IPS-18c (cell line): Measurements from ENCODE around the gene POLR3B.
"Not testable (repeated sequence)": the region's sequence is repeated elsewhere in the genome, so short reads cannot be mapped to it uniquely, and the experiment has no call there.

Experiments used
- H3K4me3 ChIP-seq: 2 replicates; pipeline ENCODE4 v1.7.0; 2013; ENCODE audit warnings: low read depth, mild to moderate bottlenecking, low read length, moderate library complexity; ENCODE audit not compliant: insufficient read depth
- H3K9me3 ChIP-seq: one replicate; pipeline ENCODE4 v1.6.1; 2013; ENCODE audit warnings: mild to moderate bottlenecking, low read length, moderate library complexity; ENCODE audit not compliant: control insufficient read depth, insufficient read depth

POLR3B gene

DNA sequence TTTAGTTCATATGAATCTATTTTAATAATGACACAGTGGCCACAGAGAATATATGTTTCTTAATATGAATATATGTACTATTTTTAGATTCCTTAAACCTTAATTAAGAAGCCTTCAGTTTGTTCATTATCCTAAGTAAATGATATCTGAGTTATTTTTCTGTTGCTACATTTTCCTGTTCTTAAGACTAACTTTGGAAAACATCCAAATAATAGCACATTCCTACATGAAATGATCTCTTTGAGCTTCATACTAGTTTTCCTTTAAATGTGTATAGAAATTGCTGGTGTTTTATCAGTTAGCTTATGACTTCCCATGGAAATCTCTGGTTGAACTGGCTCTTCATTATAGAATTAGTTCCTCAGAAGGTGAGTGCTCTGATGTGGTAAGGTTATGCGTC lies 72.1 kb downstream of the POLR3B start:
- no peak overlapping the region for H3K4me3 ChIP-seq
- no peaks in the 10 kb centered on the region for H3K9me3 ChIP-seq

GRCh38 chr12:106431839-106432411 lies 74.4 kb downstream of the POLR3B start:
- no peak overlapping the region for H3K4me3 ChIP-seq
- H3K9me3 ChIP-seq: no peaks in the 10 kb centered on the region

- no peaks in the 10 kb centered on the region for H3K9me3 ChIP-seq
These were observed 75.5 kb downstream of the POLR3B start for GRCh38 chr12:106433055-106433454.

GRCh38 chr12:106434526-106434925 lies 77.0 kb downstream of the POLR3B start:
- no peaks in the 10 kb centered on the region for H3K9me3 ChIP-seq
- no peak overlapping the region for H3K4me3 ChIP-seq

More at GRCh38 chr12:106433055-106433454, 75.5 kb downstream of the POLR3B start:
- H3K4me3 ChIP-seq: no peak overlapping the region

DNA sequence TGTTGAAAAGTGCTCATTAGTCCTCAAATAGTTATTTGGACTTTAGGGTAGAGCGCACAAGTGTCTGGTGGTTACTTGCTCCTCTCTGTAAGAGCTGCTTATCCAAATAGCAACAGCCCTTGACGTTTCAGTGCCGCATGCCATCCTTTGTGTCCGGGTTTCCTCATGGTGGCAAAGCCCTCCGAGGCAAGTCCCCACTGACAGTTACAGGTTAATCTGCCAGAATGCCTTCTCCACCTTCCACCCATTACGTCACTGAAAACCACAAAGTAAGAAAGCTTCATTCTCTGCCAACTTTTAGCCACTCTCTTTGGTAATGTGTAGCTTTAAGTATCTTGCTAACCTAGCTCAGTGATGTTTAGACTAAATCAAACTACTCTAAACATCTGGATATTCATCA lies 78.6 kb downstream of the POLR3B start:
- H3K4me3 ChIP-seq: no peak overlapping the region
- no peaks in the 10 kb centered on the region for H3K9me3 ChIP-seq

GRCh38 chr12:106442575-106442974 lies 85.0 kb downstream of the POLR3B start:
- no peak overlapping the region for H3K4me3 ChIP-seq
- H3K9me3 ChIP-seq: no peaks in the 10 kb centered on the region

- Histone ChIP-seq H3K9me3 (no peaks in the 10 kb centered on the region), H3K4me3 (no peak overlapping the region)
These were observed 87.5 kb downstream of the POLR3B start for GRCh38 chr12:106445053-106445452.

DNA sequence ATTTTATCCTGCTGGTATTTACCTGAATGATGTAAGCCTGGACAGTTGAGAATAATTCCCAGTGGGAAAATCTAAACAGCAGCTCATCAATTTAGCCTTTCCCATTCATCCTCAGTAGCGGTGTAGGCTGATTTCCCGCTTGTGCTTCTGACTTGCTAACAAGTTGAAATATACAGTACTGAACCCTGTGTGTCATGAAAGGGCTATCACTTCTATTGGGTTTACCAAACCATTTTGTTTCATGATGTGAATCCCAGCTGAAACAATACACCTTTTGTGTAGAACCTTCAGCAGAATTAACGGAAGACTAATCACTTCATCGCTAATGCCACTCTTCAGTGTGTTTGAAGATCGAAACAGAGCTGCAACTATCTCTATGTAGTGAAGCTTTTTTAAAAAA lies 88.4 kb downstream of the POLR3B start:
- no peak overlapping the region for H3K4me3 ChIP-seq
- H3K9me3 ChIP-seq: no peaks in the 10 kb centered on the region

DNA sequence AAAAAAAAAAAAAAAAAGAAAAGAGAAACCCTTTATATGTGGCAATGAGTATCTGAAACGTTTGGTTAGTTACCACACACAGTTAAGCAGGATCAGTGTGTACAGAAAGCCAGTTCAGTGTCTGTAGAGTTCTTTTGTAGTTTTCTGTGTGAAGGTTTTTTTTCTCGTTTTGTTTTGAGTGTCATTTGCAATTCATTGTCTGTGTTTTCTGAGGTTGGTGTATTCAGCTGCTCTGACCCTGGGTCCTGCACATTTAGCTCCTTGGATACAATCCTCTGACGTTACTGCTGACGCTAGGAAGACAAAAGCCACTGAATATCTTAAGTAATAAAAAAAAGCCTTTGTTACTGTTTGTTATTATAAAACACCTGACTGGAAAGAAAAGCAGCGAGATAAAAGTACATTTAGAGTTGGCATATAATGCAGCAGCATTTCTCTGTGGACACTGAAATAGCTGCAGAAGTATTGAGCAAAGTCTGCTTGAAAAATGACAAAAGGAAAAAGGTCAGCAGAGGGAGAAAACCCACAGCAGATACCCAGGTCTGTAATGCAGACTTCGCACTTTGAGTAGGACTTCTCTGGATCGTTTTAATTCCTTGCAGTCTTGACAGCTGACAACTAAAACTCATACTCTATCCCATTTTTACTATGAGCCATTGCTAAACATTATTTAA lies 89.0 kb downstream of the POLR3B start:
- Histone ChIP-seq H3K9me3 (no peaks in the 10 kb centered on the region), H3K4me3 (no peak overlapping the region)

GRCh38 chr12:106452309-106452708 lies 94.8 kb downstream of the POLR3B start:
- Histone ChIP-seq H3K9me3 (no peaks in the 10 kb centered on the region), H3K4me3 (no peak overlapping the region)

- no peak overlapping the region for H3K4me3 ChIP-seq
These were observed 97.6 kb downstream of the POLR3B start for GRCh38 chr12:106455111-106455510.

DNA sequence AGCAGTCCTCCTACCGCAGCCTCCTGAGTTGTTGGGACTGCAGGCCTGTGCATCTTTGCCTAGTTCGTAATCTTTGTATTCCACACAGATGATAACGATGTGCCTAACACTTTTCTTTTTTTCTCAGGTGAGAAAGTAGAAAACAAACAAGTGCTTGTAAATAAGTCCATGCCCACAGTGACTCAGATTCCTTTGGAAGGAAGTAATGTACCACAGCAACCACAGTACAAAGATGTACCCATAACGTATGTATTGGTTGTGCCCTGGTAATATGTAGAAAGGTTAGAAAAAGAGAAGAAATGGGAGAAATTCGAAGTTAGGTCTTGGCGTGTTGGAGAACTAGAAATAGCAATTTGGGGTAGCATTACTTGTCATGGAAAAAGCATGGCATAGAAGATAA lies 101.6 kb downstream of the POLR3B start:
- Histone ChIP-seq H3K9me3 (no peaks in the 10 kb centered on the region), H3K4me3 (no peak overlapping the region)

More at GRCh38 chr12:106455111-106455510, 97.6 kb downstream of the POLR3B start:
- H3K9me3 ChIP-seq: no peaks in the 10 kb centered on the region

GRCh38 chr12:106459534-106459933 lies 102.0 kb downstream of the POLR3B start:
- Histone ChIP-seq H3K4me3 (no peak overlapping the region), H3K9me3 (no peaks in the 10 kb centered on the region)

- H3K9me3 ChIP-seq: no peaks in the 10 kb centered on the region
- H3K4me3 ChIP-seq: no peak overlapping the region
These were observed 104.2 kb downstream of the POLR3B start for GRCh38 chr12:106461730-106462129.

- not testable (repeated sequence) for H3K9me3 ChIP-seq, H3K4me3 ChIP-seq
These were observed 108.1 kb downstream of the POLR3B start for GRCh38 chr12:106465605-106466004.

DNA sequence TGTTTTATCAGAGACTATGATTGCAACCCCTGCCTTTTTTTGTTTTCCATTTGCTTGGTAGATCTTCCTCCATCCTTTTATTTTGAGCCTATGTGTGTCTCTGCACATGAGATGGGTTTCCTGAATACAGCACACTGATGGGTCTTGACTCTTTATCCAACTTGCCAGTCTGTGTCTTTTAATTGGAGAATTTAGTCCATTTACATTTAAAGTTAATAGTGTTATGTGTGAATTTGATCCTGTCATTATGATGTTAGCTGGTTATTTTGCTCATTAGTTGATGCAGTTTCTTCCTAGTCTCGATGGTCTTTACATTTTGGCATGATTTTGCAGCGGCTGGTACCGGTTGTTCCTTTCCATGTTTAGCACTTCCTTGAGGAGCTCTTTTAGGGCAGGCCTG lies 118.1 kb downstream of the POLR3B start:
- H3K4me3 ChIP-seq, H3K9me3 ChIP-seq: not testable (repeated sequence)

DNA sequence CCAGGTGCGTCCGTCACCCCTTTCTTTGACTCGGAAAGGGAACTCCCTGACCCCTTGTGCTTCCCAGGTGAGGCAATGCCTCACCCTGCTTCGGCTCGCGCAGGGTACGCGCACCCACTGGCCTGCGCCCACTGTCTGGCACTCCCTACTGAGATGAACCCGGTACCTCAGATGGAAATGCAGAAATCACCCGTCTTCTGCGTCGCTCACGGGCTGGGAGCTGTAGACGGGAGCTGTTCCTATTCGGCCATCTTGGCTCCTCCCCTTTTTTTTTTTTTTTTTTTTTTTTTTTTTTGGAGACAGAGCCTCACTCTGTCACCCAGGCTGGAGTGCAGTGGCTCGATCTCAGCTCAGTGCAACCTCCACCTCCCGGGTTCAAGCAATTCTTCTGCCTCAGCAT lies 120.1 kb downstream of the POLR3B start:
- not testable (repeated sequence) for H3K9me3 ChIP-seq, H3K4me3 ChIP-seq

DNA sequence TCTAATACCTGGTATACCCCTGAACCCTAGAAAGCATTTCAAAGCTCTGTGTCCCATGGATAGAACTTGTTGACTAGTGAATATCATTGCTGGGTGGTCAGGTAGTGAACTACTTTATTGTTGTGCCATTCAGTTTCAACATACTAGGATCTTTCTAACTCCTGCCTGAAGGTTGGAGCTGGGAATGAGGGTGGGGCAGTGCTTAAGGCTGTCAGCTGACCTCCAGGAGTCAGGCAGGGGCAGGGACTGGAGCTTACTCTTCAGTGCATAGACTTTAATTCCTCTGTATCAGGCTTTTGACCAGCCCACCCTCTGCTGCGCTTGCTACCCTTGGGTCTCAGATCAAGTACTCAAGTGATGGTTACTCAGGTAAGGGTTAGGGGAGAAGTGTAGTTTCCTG lies 122.7 kb downstream of the POLR3B start:
- no peaks in the 10 kb centered on the region for H3K9me3 ChIP-seq

GRCh38 chr12:106481246-106481645 lies 123.7 kb downstream of the POLR3B start:
- Histone ChIP-seq H3K9me3 (no peaks in the 10 kb centered on the region), H3K4me3 (no peak overlapping the region)

More for the DNA sequence above, 122.7 kb downstream of the POLR3B start:
- no peak overlapping the region for H3K4me3 ChIP-seq
